Transverse colon (tissue), 4 donors: Measurements from ENCODE around the gene SMURF2.

Experiments used
- CTCF ChIP-seq, 5 experiments: fragments of 200-600 bp in 3 of 5; fragments of 450-650 bp in 2 of 5; sonication (generic) in 3 of 5; IDR thresholded peaks; 1 replicate in 2 of 5; 2 replicates in 3 of 5; pipeline ENCODE4 v1.5.1; 2016 to 2017; ENCODE audit warnings: antibody characterized with exemption in 5 of 5, inconsistent platforms in 3 of 5, mild to moderate bottlenecking in 2 of 5, moderate library complexity in 1 of 5
- POLR2A ChIP-seq: fragments of 450-650 bp; IDR thresholded peaks from one replicate; pipeline ENCODE4 v1.6.1; 2016; ENCODE audit warnings: antibody characterized with exemption, mild to moderate bottlenecking, moderate library complexity
- POLR2AphosphoS5 ChIP-seq, 3 donors: sonication (generic); formaldehyde crosslinking; IDR thresholded peaks; one replicate each; pipeline ENCODE4 v1.6.1; 2016; ENCODE audit warnings: antibody characterized with exemption in 3 of 3

GRCh38 chr17:64546716-64547115, 115.4 kb downstream of the SMURF2 start:
- TF ChIP-seq CTCF (IDR thresholded peaks at IDR 0.05), result no peak
- TF ChIP-seq POLR2AphosphoS5 (IDR thresholded peaks at IDR 0.05), result no peak
- TF ChIP-seq POLR2A, result no peak
